Measurements from ENCODE around the gene TTI1. TPM values are rescaled to one million over a fixed set of nuclear protein-coding genes. Genes with fewer than 3 reads are reported as not detected.
A peak's percentile ranks its signal among the peaks of the same experiment; 100 is the strongest.

Gene TTI1
- total RNA-seq, 1 donor from 2014 or later = 43.8 TPM

DNA sequence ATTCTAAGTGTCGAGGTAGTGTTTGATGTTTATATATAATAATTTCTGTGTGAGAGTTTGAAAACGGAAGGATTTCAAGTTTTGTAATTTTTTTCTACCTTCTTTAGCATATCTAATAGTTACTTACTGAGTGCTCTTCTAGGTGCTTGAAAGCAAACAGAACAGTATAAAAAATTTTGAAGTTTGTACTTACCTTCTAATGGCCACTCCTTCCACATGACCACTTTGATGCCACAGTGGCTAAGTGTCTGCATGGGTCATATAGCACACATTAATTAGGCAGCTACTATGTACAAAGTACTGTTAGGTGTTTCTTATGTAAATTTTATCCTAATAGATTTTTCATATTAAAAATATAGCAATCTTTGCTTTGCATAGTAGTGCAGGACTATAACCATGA, 21.4 kb upstream of the TTI1 start:
- Mint-ChIP-seq H3K9me3 (no peaks in the 10 kb centered on the region), H3K27me3 (no peaks in the 10 kb centered on the region), H3K4me3 (no peak overlapping the region), H3K27ac (no peak overlapping the region), H3K36me3 (peaks cover 22% of the 10 kb centered on the region), H3K4me1 (ENCODE audit: unreplicated experiment) (peaks cover 31% of the 10 kb centered on the region)
- TF ChIP-seq, protein P1, sequence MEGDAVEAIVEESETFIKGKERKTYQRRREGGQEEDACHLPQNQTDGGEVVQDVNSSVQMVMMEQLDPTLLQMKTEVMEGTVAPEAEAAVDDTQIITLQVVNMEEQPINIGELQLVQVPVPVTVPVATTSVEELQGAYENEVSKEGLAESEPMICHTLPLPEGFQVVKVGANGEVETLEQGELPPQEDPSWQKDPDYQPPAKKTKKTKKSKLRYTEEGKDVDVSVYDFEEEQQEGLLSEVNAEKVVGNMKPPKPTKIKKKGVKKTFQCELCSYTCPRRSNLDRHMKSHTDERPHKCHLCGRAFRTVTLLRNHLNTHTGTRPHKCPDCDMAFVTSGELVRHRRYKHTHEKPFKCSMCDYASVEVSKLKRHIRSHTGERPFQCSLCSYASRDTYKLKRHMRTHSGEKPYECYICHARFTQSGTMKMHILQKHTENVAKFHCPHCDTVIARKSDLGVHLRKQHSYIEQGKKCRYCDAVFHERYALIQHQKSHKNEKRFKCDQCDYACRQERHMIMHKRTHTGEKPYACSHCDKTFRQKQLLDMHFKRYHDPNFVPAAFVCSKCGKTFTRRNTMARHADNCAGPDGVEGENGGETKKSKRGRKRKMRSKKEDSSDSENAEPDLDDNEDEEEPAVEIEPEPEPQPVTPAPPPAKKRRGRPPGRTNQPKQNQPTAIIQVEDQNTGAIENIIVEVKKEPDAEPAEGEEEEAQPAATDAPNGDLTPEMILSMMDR (conservative IDR thresholded peaks at IDR 0.05) = no peak
- no peak for DNase-seq (ENCODE audit: extremely low spot score, unreplicated experiment)

DNA sequence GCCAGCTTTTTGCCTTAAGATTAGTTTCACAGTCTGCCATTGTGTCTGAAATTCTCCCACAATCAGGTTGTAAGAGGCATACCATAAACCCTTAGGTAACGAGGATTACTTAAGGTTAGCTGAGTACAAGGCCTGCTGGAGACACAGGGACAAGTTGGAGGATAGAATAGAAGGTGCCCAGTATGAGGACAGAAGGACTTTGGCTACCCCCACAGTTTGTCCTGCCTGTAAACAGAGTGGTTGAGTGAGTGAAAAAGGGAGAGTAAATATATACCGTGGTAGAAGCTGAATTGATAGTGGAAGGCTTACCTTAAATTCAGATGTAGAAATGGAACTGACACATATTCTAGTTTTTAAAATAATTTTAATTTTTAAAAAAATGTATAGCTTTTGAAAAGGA, 19.6 kb upstream of the TTI1 start:
- peaks cover 18% of the 10 kb centered on the region for H3K36me3 Mint-ChIP-seq
- no peaks in the 10 kb centered on the region for H3K9me3 Mint-ChIP-seq
- H3K27ac Mint-ChIP-seq = no peak overlapping the region
- no peak for DNase-seq (ENCODE audit: extremely low spot score, unreplicated experiment)
- no peaks in the 10 kb centered on the region for H3K27me3 Mint-ChIP-seq
- TF ChIP-seq, protein P1 (conservative IDR thresholded peaks at IDR 0.05) = no peak
- H3K4me3 Mint-ChIP-seq = no peak overlapping the region
- H3K4me1 Mint-ChIP-seq (ENCODE audit: unreplicated experiment) = peaks cover 32% of the 10 kb centered on the region

DNA sequence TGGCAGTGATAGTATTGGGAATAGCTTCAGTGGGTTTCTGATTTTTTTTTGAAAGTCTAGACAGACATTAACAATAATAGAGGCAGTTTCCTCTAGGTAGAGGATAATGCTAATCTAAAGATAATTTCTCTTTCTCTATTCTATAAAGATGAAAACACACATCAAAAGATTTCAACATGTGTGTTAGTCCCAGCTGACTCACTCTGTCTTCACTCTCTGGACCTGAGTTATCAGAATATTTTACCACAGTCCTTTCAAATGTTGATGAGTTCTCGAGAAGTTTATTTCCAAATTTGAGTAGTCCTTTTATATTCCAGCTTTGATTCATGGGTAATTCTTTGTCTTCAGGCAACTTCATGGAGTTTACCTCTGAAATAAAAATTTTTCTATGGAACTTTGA, 17.4 kb upstream of the TTI1 start:
- H3K27me3 Mint-ChIP-seq = no peaks in the 10 kb centered on the region
- no peak for DNase-seq (ENCODE audit: extremely low spot score, unreplicated experiment)
- no peaks in the 10 kb centered on the region for H3K9me3 Mint-ChIP-seq
- H3K4me3 Mint-ChIP-seq = no peak overlapping the region
- peaks cover 30% of the 10 kb centered on the region for H3K4me1 Mint-ChIP-seq (ENCODE audit: unreplicated experiment)
- no peak overlapping the region for H3K27ac Mint-ChIP-seq
- TF ChIP-seq, protein P1 (conservative IDR thresholded peaks at IDR 0.05) = no peak
- peaks cover 15% of the 10 kb centered on the region for H3K36me3 Mint-ChIP-seq

DNA sequence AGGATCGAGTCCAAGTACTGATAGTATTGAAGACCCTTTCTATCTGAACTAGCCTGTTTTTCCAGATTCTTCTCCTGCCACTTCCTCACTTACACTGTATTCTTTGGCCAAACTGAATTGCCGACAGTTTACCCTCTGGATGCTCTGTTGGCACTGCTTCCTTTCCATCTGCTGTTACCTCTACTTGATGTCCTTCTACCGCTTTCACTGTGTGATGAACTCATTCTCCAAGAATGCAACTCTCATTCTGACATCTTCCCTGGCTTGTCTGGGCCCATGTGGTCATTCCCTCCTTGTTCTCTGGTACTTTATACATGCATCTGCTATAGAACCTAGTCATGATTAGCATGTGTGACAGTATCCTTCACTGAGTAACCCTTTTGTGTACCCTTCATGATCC, 16.5 kb upstream of the TTI1 start:
- Mint-ChIP-seq H3K27me3 (no peaks in the 10 kb centered on the region), H3K4me1 (ENCODE audit: unreplicated experiment) (peaks cover 24% of the 10 kb centered on the region), H3K27ac (peak overlapping the region; percentile 42), H3K9me3 (no peaks in the 10 kb centered on the region), H3K4me3 (no peak overlapping the region), H3K36me3 (peaks cover 15% of the 10 kb centered on the region)
- DNase-seq (ENCODE audit: extremely low spot score, unreplicated experiment) = no peak
- TF ChIP-seq, protein P1 (conservative IDR thresholded peaks at IDR 0.05) = no peak

DNA sequence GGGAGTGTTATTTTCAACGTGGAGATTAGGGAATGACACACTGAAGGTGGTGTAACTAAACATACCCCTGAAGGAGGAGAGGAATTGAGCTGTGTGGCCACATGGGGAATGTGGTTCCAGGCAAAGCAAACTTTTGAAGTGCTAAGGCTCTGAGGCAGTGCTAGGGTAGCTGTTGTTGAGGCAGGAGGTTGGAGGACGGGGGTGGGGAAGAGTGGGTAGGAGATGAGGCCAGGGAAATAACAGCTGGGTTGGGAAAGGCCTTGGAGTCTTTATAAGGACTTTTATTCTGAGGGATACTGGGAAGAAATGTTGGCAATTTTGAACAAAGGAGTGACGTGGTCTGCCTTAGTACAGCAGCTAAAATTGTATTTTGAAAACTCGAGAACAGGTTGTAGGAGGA, 13.3 kb upstream of the TTI1 start:
- Mint-ChIP-seq H3K4me1 (ENCODE audit: unreplicated experiment) (peaks cover 17% of the 10 kb centered on the region), H3K36me3 (peaks cover 32% of the 10 kb centered on the region), H3K4me3 (no peak overlapping the region), H3K27me3 (no peaks in the 10 kb centered on the region), H3K9me3 (no peaks in the 10 kb centered on the region), H3K27ac (no peak overlapping the region)
- no peak for DNase-seq (ENCODE audit: extremely low spot score, unreplicated experiment)
- TF ChIP-seq, protein P1 (conservative IDR thresholded peaks at IDR 0.05) = no peak

DNA sequence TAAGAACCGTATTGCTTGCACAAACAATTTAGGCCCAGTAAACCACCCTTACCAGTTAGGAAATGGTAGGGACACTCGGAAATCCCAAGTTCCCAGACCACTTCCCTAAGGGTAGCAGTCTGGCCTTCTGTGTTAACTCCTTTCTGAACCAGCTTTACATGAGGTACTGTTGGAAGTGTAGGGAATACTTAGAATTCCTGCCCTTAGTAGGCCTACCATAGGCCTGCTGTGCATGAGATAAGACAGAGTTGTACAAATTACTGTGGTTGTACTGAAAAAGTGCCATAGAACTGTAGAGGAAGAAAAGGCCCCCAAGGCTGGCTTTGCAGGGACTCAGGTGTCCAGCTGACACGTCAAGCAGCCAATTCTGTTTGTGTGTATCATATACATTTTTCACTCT, 11.4 kb upstream of the TTI1 start:
- TF ChIP-seq, protein P1 (conservative IDR thresholded peaks at IDR 0.05) = no peak
- Mint-ChIP-seq H3K27me3 (no peaks in the 10 kb centered on the region), H3K4me1 (ENCODE audit: unreplicated experiment) (peaks cover 9% of the 10 kb centered on the region), H3K36me3 (peaks cover 37% of the 10 kb centered on the region), H3K9me3 (no peaks in the 10 kb centered on the region), H3K4me3 (no peak overlapping the region), H3K27ac (no peak overlapping the region)
- DNase-seq (ENCODE audit: extremely low spot score, unreplicated experiment) = no peak
